CD4-positive, alpha-beta T cell treated with Interleukin-21 for 1 hour (primary cell): ENCODE results near the gene ANG.
"Not testable (repeated sequence)": the region's sequence is repeated elsewhere in the genome, so short reads cannot be mapped to it uniquely, and the experiment has no call there.

ENCODE experiments used
- DNase-seq: peaks from one replicate; pipeline ENCODE4 v3.0.0-alpha.2; 2020

ANG gene

GRCh38 chr14:20688167-20688839 lies at the start of gene ANG:
Gene ANG (plus strand): TSS chr14:20688764. CDS start chr14:20693565, 4,801 bp downstream.
- DNase-seq, result no peak

DNA sequence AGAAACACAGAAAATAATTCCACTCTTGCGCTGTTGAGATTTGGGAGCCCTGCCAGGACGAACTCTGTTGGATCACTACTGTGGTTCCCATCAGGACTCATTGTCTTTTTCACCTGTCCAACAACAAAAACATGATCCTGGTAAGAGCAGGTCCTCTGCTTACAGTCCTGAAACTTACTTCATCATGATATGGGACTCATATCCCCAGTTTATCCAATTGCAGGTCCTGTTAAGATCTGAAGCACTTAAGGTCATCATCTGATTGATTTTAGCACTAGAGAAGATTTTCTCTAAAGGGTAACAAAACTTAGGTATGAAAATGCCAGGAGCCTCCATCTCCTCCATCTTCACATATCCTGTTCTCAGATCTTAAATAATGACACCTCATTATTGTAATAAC lies 47.0 kb upstream of the ANG start, which contains the start of gene OR6S1:
TSS of gene OR6S1 (minus strand) at position 101 of the 400 bp plus-strand sequence. CDS start at position 101, 0 bp downstream.
- DNase-seq, result no peak

GRCh38 chr14:20642182-20642581 lies 46.4 kb upstream of the ANG start:
- no peak for DNase-seq

DNA sequence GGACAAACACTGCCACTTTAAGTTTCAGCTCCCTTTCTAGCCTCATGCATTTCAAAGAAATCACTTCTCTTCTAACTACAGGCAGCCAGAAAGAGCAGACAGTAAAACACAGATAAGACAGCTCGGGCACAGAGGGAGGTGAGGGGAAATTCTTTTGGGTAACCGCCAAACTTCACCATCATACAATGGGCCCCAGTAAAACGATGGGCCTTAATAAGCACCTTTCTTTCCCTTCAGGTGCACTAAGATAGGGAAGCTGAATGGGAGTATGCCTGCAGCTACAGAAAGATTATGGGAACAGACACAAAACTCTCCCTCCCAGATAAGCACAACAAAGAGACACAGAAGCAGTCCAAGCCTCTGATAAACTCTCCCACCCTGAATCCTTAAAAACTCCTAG lies 45.8 kb upstream of the ANG start:
- DNase-seq, result not testable (repeated sequence)

GRCh38 chr14:20644520-20644919 lies 44.0 kb upstream of the ANG start:
- DNase-seq, result no peak

GRCh38 chr14:20645481-20645880 lies 43.1 kb upstream of the ANG start:
- DNase-seq, result no peak

- DNase-seq, result peak; percentile 54
Observed at GRCh38 chr14:20652996-20653975, 35.3 kb upstream of the ANG start.

- DNase-seq, result no peak
Observed at GRCh38 chr14:20655851-20656250, 32.7 kb upstream of the ANG start.

GRCh38 chr14:20656274-20656673 lies 32.3 kb upstream of the ANG start:
- no peak for DNase-seq

- peak; percentile 36 for DNase-seq
Observed at GRCh38 chr14:20657216-20658211, 31.1 kb upstream of the ANG start.

GRCh38 chr14:20658246-20658645 lies 30.3 kb upstream of the ANG start:
- no peak for DNase-seq

GRCh38 chr14:20659336-20659735 lies 29.2 kb upstream of the ANG start:
- no peak for DNase-seq

GRCh38 chr14:20659813-20660395 lies 28.7 kb upstream of the ANG start:
- DNase-seq, result no peak

GRCh38 chr14:20661197-20661596 lies 27.4 kb upstream of the ANG start:
- DNase-seq, result no peak

DNA sequence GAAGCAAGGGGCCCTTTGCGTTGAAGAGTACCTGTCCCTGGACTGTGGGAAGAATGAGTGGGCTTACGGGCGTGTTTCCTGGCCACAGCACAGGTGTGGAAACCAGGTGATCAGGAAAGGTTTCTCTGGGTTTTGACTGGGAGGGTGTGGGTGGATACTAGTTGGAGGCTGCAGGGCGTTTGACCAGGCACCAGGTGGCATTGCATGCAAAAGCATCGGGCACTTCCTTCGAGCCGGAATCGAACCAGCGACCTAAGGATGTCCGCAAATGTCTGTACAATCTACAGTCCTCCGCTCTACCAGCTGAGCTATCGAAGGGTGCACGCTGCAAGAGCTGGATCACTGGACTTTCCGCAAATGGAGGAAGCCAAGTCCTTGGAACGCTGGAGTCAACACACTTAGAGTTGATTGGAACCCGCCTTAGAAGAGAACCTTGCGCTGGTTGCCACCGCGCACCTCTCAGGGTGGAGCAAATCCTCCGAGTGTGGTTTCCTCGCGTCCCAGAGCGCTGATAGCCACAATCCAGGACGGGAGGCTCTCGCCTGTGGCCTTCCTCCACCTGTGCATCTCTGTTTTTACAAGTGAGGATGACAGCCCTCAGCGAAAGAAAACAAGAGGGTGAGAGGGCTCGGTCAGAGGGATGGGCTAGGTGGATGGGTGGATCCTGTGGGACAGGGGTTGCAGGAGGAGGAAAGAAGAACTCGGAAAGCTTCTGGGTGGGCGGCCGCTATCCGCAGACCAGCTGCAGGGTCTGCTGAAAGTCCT lies 25.4 kb upstream of the ANG start:
- DNase-seq, result peak; percentile 90

DNA sequence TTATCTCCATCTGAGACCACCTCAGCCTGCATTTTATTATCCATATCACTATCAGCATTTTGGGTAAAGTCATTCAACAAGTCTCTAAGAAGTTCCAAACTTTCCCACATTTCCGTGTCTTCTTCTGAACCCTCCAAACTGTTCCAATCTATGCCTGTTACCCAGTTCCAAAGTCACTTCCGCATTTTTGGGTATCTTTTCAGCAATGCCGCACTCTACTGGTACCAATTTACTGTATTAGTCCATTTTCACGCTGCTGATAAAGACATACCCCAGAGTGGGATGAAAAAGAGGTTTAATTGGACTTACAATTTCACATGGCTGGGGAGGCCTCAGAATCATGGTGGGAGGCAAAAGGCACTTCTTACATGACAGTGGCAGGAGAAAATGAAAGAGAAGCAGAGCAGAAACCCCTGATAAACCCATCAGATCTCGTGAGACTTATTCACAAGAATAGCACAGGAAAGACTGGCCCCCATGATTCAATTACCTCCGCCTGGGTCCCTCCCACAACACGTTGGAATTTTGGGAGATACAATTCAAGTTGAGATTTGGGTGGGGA lies 22.1 kb upstream of the ANG start:
- not testable (repeated sequence) for DNase-seq

GRCh38 chr14:20667957-20668356 lies 20.6 kb upstream of the ANG start:
- no peak for DNase-seq

- no peak for DNase-seq
Observed at GRCh38 chr14:20668969-20669368, 19.6 kb upstream of the ANG start.

- no peak for DNase-seq
Observed at GRCh38 chr14:20671597-20672283, 16.8 kb upstream of the ANG start.

GRCh38 chr14:20675669-20676068 lies 12.9 kb upstream of the ANG start:
- no peak for DNase-seq
